ENCODE data around the gene ACTN4.

- no peak for TF ChIP-seq CTCF (IDR thresholded peaks at IDR 0.05)
- no peak for TF ChIP-seq POLR2A (IDR thresholded peaks at IDR 0.05)
These were observed 9.0 kb upstream of the ACTN4 start for GRCh38 chr19:38638461-38638860.
